OCI-LY7 (cell line): ENCODE results near the gene MARCKS. TPM values are rescaled to one million over a fixed set of nuclear protein-coding genes. Genes with fewer than 3 reads are reported as not detected.

Source experiments
- BruUV-seq: library from RNA; stranded (reverse); fragments of 400-500 nt; replicated peaks from 2 replicates; lab custom pipeline; 2021; lab: Mats Ljungman, UMichigan
- CTCF ChIA-PET: fragments of 300-600 bp; sonication (Branson Sonifier 250); formaldehyde crosslinking; loops from one replicate; lab custom pipeline; 2022; ENCODE audit warnings: antibody characterized with exemption; ENCODE audit not compliant: unreplicated experiment; lab: Charles Lee
- POLR2A ChIA-PET: fragments of 300-600 bp; sonication (Branson Sonifier 250); formaldehyde crosslinking; loops from one replicate; lab custom pipeline; 2022; ENCODE audit warnings: antibody characterized with exemption; lab: Charles Lee
- DNase-seq: peaks from one replicate; pipeline ENCODE4 v3.0.0-alpha.2; 2015; ENCODE audit warnings: low spot score
- H2AFZ ChIP-seq: fragments of 200-600 bp; sonication (generic), shearing (Covaris generic); 2 replicates; pipeline ENCODE4 v1.6.1; 2014; ENCODE audit warnings: mild to moderate bottlenecking, antibody characterized with exemption, low read length, moderate library complexity
- H3K27ac ChIP-seq: fragments of 200-600 bp; sonication (generic); 2 replicates; pipeline ENCODE4 v1.5.1; 2014; ENCODE audit warnings: mixed run types, low read depth, mild to moderate bottlenecking, moderate library complexity, low read length, inconsistent platforms; ENCODE audit not compliant: poor library complexity, severe bottlenecking
- H3K36me3 ChIP-seq: fragments of 200-600 bp; sonication (generic); 2 replicates; pipeline ENCODE4 v1.6.1; 2014; ENCODE audit warnings: mild to moderate bottlenecking, antibody characterized with exemption, low read length, moderate library complexity, mixed read lengths; ENCODE audit not compliant: insufficient read depth
- H3K4me1 ChIP-seq: fragments of 200-600 bp; sonication (generic); 2 replicates; pipeline ENCODE4 v1.5.1; 2014; ENCODE audit warnings: mild to moderate bottlenecking, low read length; ENCODE audit not compliant: insufficient read depth, poor library complexity, severe bottlenecking
- H3K4me2 ChIP-seq: fragments of 200-600 bp; sonication (generic); 2 replicates; pipeline ENCODE4 v1.6.1; 2014; ENCODE audit warnings: mild to moderate bottlenecking, low read length
- H3K4me3 ChIP-seq: fragments of 200-600 bp; sonication (generic); 2 replicates; pipeline ENCODE4 v1.5.1; 2014; ENCODE audit warnings: mild to moderate bottlenecking, low read depth, low read length; ENCODE audit not compliant: poor library complexity, severe bottlenecking
- H3K79me2 ChIP-seq: fragments of 200-600 bp; sonication (generic); 2 replicates; pipeline ENCODE4 v1.6.1; 2016; ENCODE audit warnings: low read depth, mild to moderate bottlenecking, low read length, moderate library complexity, mixed read lengths; ENCODE audit not compliant: insufficient read depth
- H3K9me2 ChIP-seq: fragments of 200-600 bp; sonication (generic); 2 replicates; pipeline ENCODE4 v1.6.1; 2016; ENCODE audit warnings: mild to moderate bottlenecking, low read length, mixed read lengths; ENCODE audit not compliant: insufficient read depth
- H3K9me3 ChIP-seq: fragments of 200-600 bp; sonication (generic); 2 replicates; pipeline ENCODE4 v1.6.1; 2014; ENCODE audit warnings: mild to moderate bottlenecking, mixed run types, low read length, mixed read lengths
- H4K20me1 ChIP-seq: fragments of 200-600 bp; sonication (generic); 2 replicates; pipeline ENCODE4 v1.6.1; 2014; ENCODE audit warnings: mild to moderate bottlenecking, antibody characterized with exemption, low read length, moderate library complexity, mixed read lengths; ENCODE audit not compliant: insufficient read depth
- EZH2phosphoT487 ChIP-seq: fragments of 200-600 bp; sonication (generic); IDR thresholded peaks from 2 replicates; pipeline ENCODE4 v1.6.1; 2018; ENCODE audit warnings: low read depth, borderline replicate concordance, mild to moderate bottlenecking, mixed run types, antibody characterized with exemption, low read length, moderate library complexity, mixed read lengths
- intact Hi-C: fragments of 100-400 bp; cut with micrococcal nuclease; formaldehyde crosslinking; loops from one replicate; pipeline ENCODE4 v1.10.0; 2022; ENCODE audit not compliant: unreplicated experiment
- total RNA-seq, 2 experiments: library from RNA; depleted of rRNA in 1 of 2; stranded (reverse); fragments of >200 nt in 1 of 2; shearing (Covaris generic) in 1 of 2; gene quantifications; 2 replicates each; pipeline ENCODE4 v1.2.3, GENCODE V29; 2014 to 2022
- TF ChIP-seq, protein P1 (sequence below): fragments of 200-600 bp; sonication (generic); conservative IDR thresholded peaks from 2 replicates; pipeline ENCODE4 v1.5.1; 2014; ENCODE audit warnings: mild to moderate bottlenecking, antibody characterized with exemption, low read length, moderate library complexity, mixed read lengths

Gene MARCKS
- total RNA-seq, 2 experiments from 2014 or later = 0.03 to 3.9 TPM

DNA sequence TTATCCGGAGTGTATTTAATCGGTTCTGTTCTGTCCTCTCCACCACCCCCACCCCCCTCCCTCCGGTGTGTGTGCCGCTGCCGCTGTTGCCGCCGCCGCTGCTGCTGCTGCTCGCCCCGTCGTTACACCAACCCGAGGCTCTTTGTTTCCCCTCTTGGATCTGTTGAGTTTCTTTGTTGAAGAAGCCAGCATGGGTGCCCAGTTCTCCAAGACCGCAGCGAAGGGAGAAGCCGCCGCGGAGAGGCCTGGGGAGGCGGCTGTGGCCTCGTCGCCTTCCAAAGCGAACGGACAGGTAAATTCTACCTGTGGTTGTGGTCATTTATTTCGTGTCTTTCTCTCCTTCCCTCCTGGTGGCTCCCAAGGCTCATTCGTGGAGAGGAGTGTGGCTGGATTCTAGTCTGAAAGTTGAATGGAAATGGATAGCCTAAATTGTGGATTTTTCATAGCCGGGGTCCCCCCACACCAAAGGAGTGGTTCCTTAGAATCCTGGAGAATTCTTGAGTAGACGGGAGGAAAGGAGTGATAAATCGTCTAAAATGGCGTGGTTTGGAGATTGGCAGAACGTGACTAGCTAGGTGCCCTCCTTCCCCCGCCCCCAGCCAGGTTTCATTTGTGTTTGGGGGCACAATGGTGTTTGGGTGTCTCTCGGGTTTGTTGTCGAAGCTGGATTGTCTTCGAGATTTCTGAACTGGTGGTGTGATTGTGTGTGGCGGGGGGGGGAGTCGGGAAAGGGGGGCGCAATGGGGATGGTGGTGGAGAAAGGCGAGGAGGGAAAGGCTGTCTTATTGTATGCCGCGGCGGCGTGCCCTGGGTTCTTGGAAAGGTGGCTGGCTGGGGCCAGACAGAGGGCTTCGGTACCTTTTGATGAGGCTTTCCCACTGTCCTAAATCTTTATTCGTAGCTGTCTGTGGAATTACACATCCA lies 673 bp downstream of the MARCKS start:
- no peak for DNase-seq
- Histone ChIP-seq H3K79me2 (no peaks in the 10 kb centered on the region), H4K20me1 (peaks cover 6% of the 10 kb centered on the region; the same call in 1 of the 2 replicates), H3K36me3 (no peaks in the 10 kb centered on the region), H2AFZ (no peak overlapping the region), H3K9me2 (no peaks in the 10 kb centered on the region), H3K4me1 (peaks cover 30% of the 10 kb centered on the region), H3K4me2 (peak overlapping the region; percentile 83), H3K4me3 (peak overlapping the region; percentile 65), H3K27ac (no peak overlapping the region), H3K9me3 (no peaks in the 10 kb centered on the region)
- POLR2A ChIA-PET = interaction anchor here (0.6 to 1.0 kb wide), 2 partner anchors 26 to 910 kb away, joined by 3 read pairs; no protein-coding TSS in a partner anchor
- no TSS peak for BruUV-seq
- TF ChIP-seq, protein P1, sequence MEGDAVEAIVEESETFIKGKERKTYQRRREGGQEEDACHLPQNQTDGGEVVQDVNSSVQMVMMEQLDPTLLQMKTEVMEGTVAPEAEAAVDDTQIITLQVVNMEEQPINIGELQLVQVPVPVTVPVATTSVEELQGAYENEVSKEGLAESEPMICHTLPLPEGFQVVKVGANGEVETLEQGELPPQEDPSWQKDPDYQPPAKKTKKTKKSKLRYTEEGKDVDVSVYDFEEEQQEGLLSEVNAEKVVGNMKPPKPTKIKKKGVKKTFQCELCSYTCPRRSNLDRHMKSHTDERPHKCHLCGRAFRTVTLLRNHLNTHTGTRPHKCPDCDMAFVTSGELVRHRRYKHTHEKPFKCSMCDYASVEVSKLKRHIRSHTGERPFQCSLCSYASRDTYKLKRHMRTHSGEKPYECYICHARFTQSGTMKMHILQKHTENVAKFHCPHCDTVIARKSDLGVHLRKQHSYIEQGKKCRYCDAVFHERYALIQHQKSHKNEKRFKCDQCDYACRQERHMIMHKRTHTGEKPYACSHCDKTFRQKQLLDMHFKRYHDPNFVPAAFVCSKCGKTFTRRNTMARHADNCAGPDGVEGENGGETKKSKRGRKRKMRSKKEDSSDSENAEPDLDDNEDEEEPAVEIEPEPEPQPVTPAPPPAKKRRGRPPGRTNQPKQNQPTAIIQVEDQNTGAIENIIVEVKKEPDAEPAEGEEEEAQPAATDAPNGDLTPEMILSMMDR = no peak
- no peak for TF ChIP-seq EZH2phosphoT487
- CTCF ChIA-PET = no interaction called here
- intact Hi-C loops = loop anchor here (1.0 to 10.0 kb wide), 4 partner anchors 51 to 1078 kb away; no protein-coding TSS in a partner anchor

DNA sequence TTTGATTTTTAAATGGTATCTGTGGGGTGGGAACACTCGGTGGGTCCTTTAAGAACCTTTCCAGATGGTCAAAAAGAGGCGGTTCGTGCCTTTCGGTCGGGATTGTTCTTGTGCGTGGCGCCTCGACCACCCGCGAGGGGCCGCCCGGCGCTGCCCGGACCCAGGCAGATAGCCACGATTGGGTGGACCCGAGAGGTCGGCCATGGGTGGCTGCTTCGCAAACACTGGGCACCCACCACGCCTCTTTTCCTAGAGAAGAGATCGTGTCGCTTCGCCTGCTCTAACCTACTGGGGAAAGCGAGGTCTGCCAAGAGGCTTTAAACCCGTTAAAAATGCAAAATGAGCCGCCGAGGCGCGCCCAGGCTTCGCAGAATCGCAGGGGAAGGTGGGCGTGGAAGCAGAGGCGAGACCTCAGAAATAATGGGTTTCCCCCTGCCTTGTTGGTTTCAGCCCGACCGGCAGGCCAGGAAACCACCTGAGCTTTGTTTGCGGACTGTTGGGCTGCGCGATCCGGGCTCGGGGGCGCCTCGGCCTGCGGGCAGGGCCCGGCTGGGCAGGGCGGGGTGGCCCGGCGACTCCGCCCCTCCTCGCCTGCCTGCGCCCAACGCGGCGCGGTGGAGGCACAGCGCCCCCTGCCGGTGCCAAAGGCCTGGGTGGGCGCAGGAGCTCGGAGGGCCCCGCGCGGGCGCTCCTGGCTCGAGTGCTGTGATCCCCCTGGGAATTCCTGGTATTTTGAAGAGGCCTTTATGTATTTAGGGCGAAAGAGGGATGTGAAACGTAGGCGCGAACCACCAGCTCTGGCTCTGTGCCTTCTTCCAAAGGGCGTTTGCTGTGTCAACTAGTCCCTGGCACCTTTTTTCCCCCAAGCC lies 1.6 kb downstream of the MARCKS start:
- POLR2A ChIA-PET = interaction anchor here (1.0 kb wide), 1 partner anchor 26 kb away, joined by 3 read pairs; no protein-coding TSS in a partner anchor
- H2AFZ ChIP-seq = peak overlapping the region; percentile 68

More for the DNA sequence above, 1.6 kb downstream of the MARCKS start:
- Histone ChIP-seq H3K27ac (no peak overlapping the region), H3K4me3 (peak overlapping the region; percentile 65), H3K4me1 (peaks cover 30% of the 10 kb centered on the region), H3K4me2 (peak overlapping the region; percentile 83), H3K9me3 (no peaks in the 10 kb centered on the region), H3K36me3 (no peaks in the 10 kb centered on the region), H3K79me2 (no peaks in the 10 kb centered on the region), H3K9me2 (no peaks in the 10 kb centered on the region), H4K20me1 (peaks cover 6% of the 10 kb centered on the region; the same call in 1 of the 2 replicates)
- TF ChIP-seq, protein P1 = peak; percentile 87
- TF ChIP-seq EZH2phosphoT487 = no peak
- intact Hi-C loops = loop anchor here (1.0 to 10.0 kb wide), 5 partner anchors 51 to 1078 kb away; no protein-coding TSS in a partner anchor
- no TSS peak for BruUV-seq
- peak; percentile 75 for DNase-seq
- CTCF ChIA-PET = no interaction called here
